GM12878 (cell line): ENCODE results near the gene SMO. TPM values are rescaled to one million over a fixed set of nuclear protein-coding genes. Genes with fewer than 3 reads are reported as not detected.

Experiments
- ATF3 ChIP-seq: IDR thresholded peaks from 2 replicates; pipeline ENCODE4 v1.6.1; 2011; ENCODE audit warnings: low read depth, mild to moderate bottlenecking, low read length, moderate library complexity, borderline replicate concordance; ENCODE audit errors: extremely low read depth
- BCL11A ChIP-seq: IDR thresholded peaks from 2 replicates; pipeline ENCODE4 v1.6.1; 2011; ENCODE audit warnings: low read depth, low read length
- CHD1 ChIP-seq: IDR thresholded peaks from 2 replicates; pipeline ENCODE4 v1.6.1; 2012; ENCODE audit warnings: low read depth, low read length, improper control_type of control experiment
- CREB1 ChIP-seq: IDR thresholded peaks from 2 replicates; pipeline ENCODE4 v1.6.1; 2012; ENCODE audit warnings: low read depth, mild to moderate bottlenecking, inconsistent platforms
- E2F4 ChIP-seq: IDR thresholded peaks from 2 replicates; pipeline ENCODE4 v1.6.1; 2012; ENCODE audit warnings: low read depth, low read length, improper control_type of control experiment
- E4F1 ChIP-seq: fragments of 450-650 bp; IDR thresholded peaks from 2 replicates; pipeline ENCODE4 v1.6.1; 2018; ENCODE audit warnings: borderline replicate concordance, mild to moderate bottlenecking; ENCODE audit not compliant: partially characterized antibody
- GATAD2B ChIP-seq: fragments of 450-650 bp; conservative IDR thresholded peaks from 2 replicates; pipeline ENCODE4 v1.6.1; 2017; ENCODE audit warnings: low read depth, mild to moderate bottlenecking, moderate library complexity
- HDAC6 ChIP-seq: fragments of 200-600 bp; sonication (generic); IDR thresholded peaks from one replicate; pipeline ENCODE4 v1.8.0; 2017; ENCODE audit warnings: antibody characterized with exemption; ENCODE audit not compliant: unreplicated experiment
- HDGF ChIP-seq: fragments of 450-650 bp; IDR thresholded peaks from 2 replicates; pipeline ENCODE4 v1.6.1; 2016; ENCODE audit warnings: antibody characterized with exemption
- IRF4 ChIP-seq: IDR thresholded peaks from 2 replicates; pipeline ENCODE4 v1.6.1; 2011; ENCODE audit warnings: low read depth, low read length
- PBX3 ChIP-seq: IDR thresholded peaks from 2 replicates; pipeline ENCODE4 v1.6.1; 2011; ENCODE audit warnings: mild to moderate bottlenecking, low read depth, low read length, moderate library complexity; ENCODE audit not compliant: insufficient replicate concordance
- POLR2AphosphoS5 ChIP-seq: IDR thresholded peaks from 2 replicates; pipeline ENCODE4 v1.6.1; 2011; ENCODE audit warnings: mild to moderate bottlenecking, low read length, inconsistent platforms
- SIN3A ChIP-seq: IDR thresholded peaks from 2 replicates; pipeline ENCODE4 v1.6.1; 2012; ENCODE audit warnings: low read depth, low read length, improper control_type of control experiment
- SMAD5 ChIP-seq: IDR thresholded peaks from 2 replicates; pipeline ENCODE4 v1.6.1; 2016; ENCODE audit warnings: antibody characterized with exemption, low read depth
- SP1 ChIP-seq: IDR thresholded peaks from one replicate; pipeline ENCODE4 v1.6.1; 2011; ENCODE audit warnings: low read depth, low read length
- STAT1 ChIP-seq: fragments of 450-650 bp; conservative IDR thresholded peaks from 2 replicates; pipeline ENCODE4 v1.6.1; 2014; ENCODE audit warnings: antibody characterized with exemption, mild to moderate bottlenecking
- TCF3 ChIP-seq: IDR thresholded peaks from 2 replicates; pipeline ENCODE4 v1.6.1; 2012; ENCODE audit warnings: low read depth, mild to moderate bottlenecking, low read length, borderline replicate concordance; ENCODE audit not compliant: insufficient read depth
- TCF7 ChIP-seq: IDR thresholded peaks from 2 replicates; pipeline ENCODE4 v1.6.1; 2014; ENCODE audit warnings: antibody characterized with exemption, borderline replicate concordance
- WRNIP1 ChIP-seq: IDR thresholded peaks from 2 replicates; pipeline ENCODE4 v1.6.1; 2011; ENCODE audit warnings: low read depth, low read length, improper control_type of control experiment, borderline replicate concordance
- polyA plus RNA-seq, 11 experiments: library from polyadenylated mRNA; depleted of rRNA in 4 of 11; unstranded in 6 of 11; stranded (reverse) in 5 of 11; fragments of >200 nt; fragmentation: Nextera tagmentation in 4 of 11; fragmentation: Illumina TruSeq in 1 of 11; extraction: Ambion mirVana in 4 of 11; extraction: Trizol in 1 of 11; gene quantifications; 1 replicate in 1 of 11; 2 replicates in 10 of 11; pipeline versions ENCODE4 v1.2.1 to v1.2.3, GENCODE V29; 2011 to 2016; ENCODE audit warnings: inconsistent platforms in 2 of 11, missing spikeins in 2 of 11, low read depth in 1 of 11
- total RNA-seq, 4 experiments: library from RNA; depleted of rRNA in 3 of 4; stranded (reverse); fragments of >200 nt in 3 of 4; fragmentation: Illumina TruSeq in 1 of 4; extraction: Trizol in 1 of 4; gene quantifications; 2 replicates each; pipeline versions ENCODE4 v1.2.1 to v1.2.3, GENCODE V29; 2013 to 2021
- TF ChIP-seq, protein P1 (sequence below), 3 experiments: IDR thresholded peaks in 2 of 3; conservative IDR thresholded peaks in 1 of 3; 2 replicates each; pipeline ENCODE4 v1.5.1; 2011; ENCODE audit warnings: low read depth in 3 of 3, low read length in 3 of 3, mild to moderate bottlenecking in 3 of 3, control low read depth in 2 of 3, moderate library complexity in 2 of 3, inconsistent platforms in 1 of 3, mixed read lengths in 1 of 3; ENCODE audit not compliant: control insufficient read depth in 2 of 3, insufficient read depth in 1 of 3; ENCODE audit errors: extremely low read depth in 1 of 3
- TF ChIP-seq, protein P2 (sequence below): fragments of 450-650 bp; IDR thresholded peaks from 2 replicates; pipeline ENCODE4 v1.6.1; 2017; ENCODE audit warnings: mild to moderate bottlenecking, moderate library complexity

The SMO gene
- total and polyA plus RNA-seq, 10 of the 15 experiments (the other 5 are each of a cell fraction or from before 2014, with no cell fraction given) = 0.40 to 11.2 (median 2.6) TPM

- TF ChIP-seq E2F4 (no peak), CREB1 (peak; percentile 46), PBX3 (no peak), WRNIP1 (no peak), ATF3 (no peak), STAT1 (no peak), CHD1 (no peak), SMAD5 (no peak), HDAC6 (no peak), GATAD2B (no peak), HDGF (no peak), POLR2AphosphoS5 (peak; percentile 43; the same call in 1 of the 2 replicates), SIN3A (no peak), IRF4 (no peak), TCF3 (peak; percentile 90), TCF7 (no peak), SP1 (no peak), BCL11A (no peak), E4F1 (no peak)
- TF ChIP-seq, protein P1, sequence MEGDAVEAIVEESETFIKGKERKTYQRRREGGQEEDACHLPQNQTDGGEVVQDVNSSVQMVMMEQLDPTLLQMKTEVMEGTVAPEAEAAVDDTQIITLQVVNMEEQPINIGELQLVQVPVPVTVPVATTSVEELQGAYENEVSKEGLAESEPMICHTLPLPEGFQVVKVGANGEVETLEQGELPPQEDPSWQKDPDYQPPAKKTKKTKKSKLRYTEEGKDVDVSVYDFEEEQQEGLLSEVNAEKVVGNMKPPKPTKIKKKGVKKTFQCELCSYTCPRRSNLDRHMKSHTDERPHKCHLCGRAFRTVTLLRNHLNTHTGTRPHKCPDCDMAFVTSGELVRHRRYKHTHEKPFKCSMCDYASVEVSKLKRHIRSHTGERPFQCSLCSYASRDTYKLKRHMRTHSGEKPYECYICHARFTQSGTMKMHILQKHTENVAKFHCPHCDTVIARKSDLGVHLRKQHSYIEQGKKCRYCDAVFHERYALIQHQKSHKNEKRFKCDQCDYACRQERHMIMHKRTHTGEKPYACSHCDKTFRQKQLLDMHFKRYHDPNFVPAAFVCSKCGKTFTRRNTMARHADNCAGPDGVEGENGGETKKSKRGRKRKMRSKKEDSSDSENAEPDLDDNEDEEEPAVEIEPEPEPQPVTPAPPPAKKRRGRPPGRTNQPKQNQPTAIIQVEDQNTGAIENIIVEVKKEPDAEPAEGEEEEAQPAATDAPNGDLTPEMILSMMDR (IDR thresholded peaks at IDR 0.05 in 2 of 3, conservative IDR thresholded peaks at IDR 0.05 in 1 of 3; ENCODE audit: control insufficient read depth in 2 of 3, extremely low read depth in 1 of 3, insufficient read depth in 1 of 3, low read depth in 3 of 3, low read length in 3 of 3) = no peak
- TF ChIP-seq, protein P2, sequence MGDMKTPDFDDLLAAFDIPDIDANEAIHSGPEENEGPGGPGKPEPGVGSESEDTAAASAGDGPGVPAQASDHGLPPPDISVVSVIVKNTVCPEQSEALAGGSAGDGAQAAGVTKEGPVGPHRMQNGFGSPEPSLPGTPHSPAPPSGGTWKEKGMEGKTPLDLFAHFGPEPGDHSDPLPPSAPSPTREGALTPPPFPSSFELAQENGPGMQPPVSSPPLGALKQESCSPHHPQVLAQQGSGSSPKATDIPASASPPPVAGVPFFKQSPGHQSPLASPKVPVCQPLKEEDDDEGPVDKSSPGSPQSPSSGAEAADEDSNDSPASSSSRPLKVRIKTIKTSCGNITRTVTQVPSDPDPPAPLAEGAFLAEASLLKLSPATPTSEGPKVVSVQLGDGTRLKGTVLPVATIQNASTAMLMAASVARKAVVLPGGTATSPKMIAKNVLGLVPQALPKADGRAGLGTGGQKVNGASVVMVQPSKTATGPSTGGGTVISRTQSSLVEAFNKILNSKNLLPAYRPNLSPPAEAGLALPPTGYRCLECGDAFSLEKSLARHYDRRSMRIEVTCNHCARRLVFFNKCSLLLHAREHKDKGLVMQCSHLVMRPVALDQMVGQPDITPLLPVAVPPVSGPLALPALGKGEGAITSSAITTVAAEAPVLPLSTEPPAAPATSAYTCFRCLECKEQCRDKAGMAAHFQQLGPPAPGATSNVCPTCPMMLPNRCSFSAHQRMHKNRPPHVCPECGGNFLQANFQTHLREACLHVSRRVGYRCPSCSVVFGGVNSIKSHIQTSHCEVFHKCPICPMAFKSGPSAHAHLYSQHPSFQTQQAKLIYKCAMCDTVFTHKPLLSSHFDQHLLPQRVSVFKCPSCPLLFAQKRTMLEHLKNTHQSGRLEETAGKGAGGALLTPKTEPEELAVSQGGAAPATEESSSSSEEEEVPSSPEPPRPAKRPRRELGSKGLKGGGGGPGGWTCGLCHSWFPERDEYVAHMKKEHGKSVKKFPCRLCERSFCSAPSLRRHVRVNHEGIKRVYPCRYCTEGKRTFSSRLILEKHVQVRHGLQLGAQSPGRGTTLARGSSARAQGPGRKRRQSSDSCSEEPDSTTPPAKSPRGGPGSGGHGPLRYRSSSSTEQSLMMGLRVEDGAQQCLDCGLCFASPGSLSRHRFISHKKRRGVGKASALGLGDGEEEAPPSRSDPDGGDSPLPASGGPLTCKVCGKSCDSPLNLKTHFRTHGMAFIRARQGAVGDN = no peak; the same call in 1 of the 2 replicates
These were observed 21.7 kb upstream of the SMO start (continued) for GRCh38 chr7:129166745-129167144.
